NCI-H526 treated with DMSO at 0.1 percent for 48 hours (cell line): Measurements from ENCODE around the gene ART3.
"Not testable (repeated sequence)": the region's sequence is repeated elsewhere in the genome, so short reads cannot be mapped to it uniquely, and the experiment has no call there.

Experiments used
- DNase-seq: peaks from one replicate; lab custom pipeline; 2025; lab: John Stamatoyannopoulos, UW

The ART3 gene, protein sequence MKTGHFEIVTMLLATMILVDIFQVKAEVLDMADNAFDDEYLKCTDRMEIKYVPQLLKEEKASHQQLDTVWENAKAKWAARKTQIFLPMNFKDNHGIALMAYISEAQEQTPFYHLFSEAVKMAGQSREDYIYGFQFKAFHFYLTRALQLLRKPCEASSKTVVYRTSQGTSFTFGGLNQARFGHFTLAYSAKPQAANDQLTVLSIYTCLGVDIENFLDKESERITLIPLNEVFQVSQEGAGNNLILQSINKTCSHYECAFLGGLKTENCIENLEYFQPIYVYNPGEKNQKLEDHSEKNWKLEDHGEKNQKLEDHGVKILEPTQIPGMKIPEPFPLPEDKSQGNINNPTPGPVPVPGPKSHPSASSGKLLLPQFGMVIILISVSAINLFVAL

DNA sequence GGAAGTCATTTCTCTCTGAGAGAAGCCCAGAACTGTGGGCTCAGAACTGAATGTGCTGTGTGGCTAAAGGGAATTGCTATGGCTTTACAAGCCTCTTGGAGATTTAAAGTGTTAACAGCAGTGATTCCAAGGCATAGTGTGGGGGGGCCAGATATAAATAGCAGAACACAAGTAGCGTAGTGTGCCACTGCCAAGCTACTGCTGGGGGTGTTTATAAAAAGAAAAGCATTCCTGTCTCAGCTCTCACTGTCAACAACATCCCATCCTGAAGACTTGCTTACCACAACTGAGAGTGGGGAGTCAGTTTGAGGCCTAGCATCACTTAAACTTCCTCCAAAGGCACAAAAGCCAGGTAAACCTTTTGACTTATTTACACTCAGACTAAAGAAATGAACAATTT, at the start of gene ART3:
TSS of gene ART3 (plus strand) at position 242 of the 400 bp plus-strand sequence. CDS start 1,181 bp downstream, outside the sequence.
- no peak for DNase-seq

DNA sequence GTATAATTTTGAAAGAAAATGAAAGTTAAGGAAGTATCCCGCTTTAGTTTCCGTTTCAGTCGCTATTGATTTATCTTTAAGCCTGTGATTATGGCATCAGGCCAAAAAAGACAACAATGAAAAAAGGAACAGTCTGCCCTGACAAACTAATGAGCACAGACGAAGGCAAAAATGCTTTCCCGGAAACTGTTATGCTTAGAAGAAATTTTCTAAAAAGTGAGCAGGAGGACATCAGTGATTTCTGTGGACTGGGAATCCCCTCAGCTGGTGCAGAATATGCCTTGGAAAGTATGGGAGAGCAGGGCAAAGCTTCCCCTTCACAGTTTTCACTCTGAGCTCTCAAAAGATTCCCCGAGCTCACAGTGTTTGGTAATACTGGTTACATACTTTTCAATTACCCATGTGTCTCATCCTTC, 46.2 kb upstream of the ART3 start:
- no peak for DNase-seq

- no peak for DNase-seq
These were observed 45.2 kb upstream of the ART3 start for GRCh38 chr4:76029300-76029699.

DNA sequence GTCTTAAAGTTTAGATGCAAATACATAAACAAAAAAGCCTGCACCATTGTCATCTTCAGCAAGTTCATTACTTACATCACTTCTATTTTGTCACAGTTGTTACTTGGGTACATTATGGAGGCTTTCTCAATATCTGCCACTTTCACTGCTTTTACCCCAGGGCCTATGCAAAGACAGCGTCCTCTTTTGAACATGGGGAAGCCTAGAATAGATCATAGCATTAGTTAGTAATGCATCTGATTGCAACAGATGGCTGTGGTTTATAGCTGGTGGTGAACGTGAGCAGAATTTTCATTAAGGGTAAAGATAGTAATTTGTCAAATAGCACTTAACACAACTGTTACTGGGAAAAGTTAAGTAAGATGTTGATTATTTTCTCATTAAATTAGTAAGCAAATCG, 39.4 kb upstream of the ART3 start:
- DNase-seq, result no peak

GRCh38 chr4:76035799-76036380, 38.6 kb upstream of the ART3 start, which contains the start of gene CXCL11:
TSS of gene CXCL11 (minus strand) at chr4:76036070. CDS start at chr4:76035987, 83 bp downstream.
- no peak for DNase-seq

- no peak for DNase-seq
These were observed 37.7 kb upstream of the ART3 start for GRCh38 chr4:76036855-76037254.

GRCh38 chr4:76042241-76042998, 32.1 kb upstream of the ART3 start:
- DNase-seq, result not testable (repeated sequence)

DNA sequence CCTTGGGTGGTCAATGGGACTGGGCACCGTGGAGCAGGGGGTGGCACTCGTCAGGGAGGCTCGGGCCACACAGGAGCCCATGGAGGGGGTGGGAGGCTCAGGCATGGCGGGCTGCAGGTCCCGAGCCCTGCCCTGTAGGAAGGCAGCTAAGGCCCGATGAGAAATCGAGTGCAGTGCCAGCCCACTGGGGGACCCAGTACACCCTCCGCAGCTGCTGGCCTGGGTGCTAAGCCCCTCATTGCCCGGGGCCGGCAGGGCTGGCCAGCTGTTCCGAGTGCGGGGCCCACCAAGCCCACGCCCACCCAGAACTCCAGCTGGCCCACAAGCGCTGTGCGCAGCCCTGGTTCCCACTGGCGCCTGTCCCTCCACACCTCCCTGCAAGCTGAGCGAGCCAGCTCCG, 31.2 kb upstream of the ART3 start:
- not testable (repeated sequence) for DNase-seq

DNA sequence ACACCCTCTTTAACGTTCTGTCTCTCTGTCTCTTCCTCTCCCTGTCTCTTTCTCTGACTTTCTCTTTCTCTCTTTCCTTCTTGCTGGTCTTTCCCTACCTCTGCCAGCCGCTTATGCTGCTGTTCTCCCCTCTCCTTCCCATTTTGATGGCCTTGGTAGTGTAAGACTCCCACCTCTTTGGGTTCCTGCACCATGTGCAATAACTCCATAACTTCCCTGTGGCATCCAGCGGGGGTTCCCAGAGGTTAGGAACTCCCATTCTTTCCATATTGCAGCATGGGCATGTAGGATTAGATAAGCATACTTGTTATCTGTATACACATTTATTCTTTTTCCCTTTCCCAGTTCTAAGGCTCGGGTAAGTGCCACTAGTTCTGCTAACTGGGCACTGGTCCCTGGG, 29.8 kb upstream of the ART3 start:
- DNase-seq, result not testable (repeated sequence)

DNA sequence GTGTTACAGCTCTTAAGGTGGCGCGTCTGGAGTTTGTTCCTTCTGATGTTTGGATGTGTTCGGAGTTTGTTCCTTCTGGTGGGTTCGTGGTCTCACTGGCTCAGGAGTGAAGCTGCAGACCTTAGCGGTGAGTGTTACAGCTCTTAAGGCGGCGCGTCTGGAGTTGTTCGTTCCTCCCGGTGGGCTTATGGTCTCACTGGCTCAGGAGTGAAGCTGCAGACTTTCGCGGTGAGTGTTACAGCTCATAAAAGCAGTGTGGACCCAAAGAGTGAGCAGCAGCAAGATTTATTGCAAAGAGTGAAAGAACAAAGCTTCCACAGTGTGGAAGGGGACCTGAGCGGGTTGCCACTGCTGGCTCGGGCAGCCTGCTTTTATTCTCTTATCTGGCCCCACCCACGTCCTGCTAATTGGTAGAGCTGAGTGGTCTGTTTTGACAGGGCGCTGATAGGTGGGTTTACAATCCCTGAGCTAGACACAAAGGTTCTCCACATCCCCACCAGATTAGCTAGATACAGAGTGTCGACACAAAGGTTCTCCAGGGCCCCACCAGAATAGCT, 24.6 kb upstream of the ART3 start:
- DNase-seq, result not testable (repeated sequence)

DNA sequence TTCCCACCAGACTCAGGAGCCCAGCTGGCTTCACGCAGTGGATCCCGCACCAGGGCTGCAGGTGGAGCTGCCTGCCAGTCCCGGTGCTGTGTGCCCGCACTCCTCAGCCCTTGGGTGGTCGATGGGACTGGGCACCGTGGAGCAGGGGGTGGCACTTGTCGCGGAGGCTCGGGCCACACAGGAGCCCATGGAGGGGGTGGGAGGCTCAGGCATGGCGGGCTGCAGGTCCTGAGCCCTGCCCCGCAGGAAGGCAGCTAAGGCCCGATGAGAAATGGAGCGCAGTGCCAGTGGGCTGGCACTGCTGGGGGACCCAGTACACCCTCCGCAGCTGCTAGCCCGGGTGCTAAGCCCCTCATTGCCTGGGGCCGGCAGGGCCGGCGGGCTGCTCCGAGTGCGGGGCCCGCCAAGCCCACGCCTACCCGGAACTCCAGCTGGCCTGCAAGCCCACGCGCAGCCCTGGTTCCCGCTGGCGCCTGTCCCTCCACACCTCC, 23.9 kb upstream of the ART3 start:
- not testable (repeated sequence) for DNase-seq

DNA sequence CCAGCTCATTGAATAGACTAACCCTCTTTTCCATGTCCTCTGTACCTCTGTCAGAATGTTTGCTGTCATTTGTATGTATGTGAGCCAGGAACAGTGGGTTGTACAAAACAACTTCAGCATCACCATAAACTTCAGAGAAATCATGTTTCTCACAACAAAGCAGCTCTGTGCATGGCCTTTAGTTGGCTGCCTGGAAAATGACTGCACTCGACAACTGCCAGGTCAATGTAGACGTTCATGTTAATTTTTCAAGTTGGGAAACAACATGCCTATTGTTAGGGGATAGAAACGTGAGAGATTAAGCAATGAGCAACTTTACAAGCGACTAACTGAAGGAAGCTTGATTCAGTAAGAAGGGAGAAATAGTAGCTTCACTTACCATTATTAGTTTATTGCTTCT, 20.8 kb upstream of the ART3 start:
- peak; percentile 70 for DNase-seq

GRCh38 chr4:76055016-76055415, 19.5 kb upstream of the ART3 start:
- peak; percentile 54 for DNase-seq

DNA sequence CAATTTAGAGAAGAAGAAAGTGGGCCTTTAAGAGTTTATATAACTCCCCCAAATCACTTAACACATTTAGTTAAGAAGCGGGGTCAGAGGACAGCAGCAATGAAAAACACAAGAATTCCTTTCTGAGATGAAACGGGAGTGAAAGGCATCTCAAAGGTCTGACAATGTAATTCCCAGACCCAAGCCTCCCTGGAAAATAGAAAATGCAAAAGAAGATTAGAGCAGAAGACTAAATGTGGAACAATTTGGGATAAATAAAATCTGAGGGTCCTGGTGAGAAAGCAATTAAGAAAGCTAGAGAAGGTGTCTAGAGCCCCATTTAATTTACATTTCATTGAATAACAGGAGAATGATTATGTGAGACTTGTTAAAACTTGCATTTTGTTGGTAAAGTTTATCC, 19.1 kb upstream of the ART3 start:
- DNase-seq, result no peak

DNA sequence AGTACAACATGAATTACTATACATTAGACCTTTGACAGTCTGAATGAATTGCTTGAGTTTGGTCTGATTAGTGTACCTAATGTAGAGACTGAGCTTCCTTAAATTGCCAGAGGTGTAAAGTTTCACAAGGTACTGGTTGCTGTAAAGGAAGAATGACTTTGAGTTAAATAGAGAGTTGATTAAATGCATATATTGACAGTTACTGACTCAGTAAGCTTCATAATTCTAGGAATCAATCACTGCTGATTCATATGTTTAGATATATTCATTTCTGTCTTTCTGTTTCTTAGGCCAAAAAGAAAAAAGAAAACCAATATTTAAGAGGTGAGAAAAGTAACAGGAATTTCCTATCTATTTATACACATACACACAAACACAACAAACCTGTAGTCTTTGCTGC, 16.2 kb upstream of the ART3 start:
- DNase-seq, result no peak

GRCh38 chr4:76058888-76059426, 15.6 kb upstream of the ART3 start:
- DNase-seq, result no peak

- DNase-seq, result no peak
These were observed 14.8 kb upstream of the ART3 start for GRCh38 chr4:76059750-76060149.

GRCh38 chr4:76060506-76060905, 14.0 kb upstream of the ART3 start:
- no peak for DNase-seq

DNA sequence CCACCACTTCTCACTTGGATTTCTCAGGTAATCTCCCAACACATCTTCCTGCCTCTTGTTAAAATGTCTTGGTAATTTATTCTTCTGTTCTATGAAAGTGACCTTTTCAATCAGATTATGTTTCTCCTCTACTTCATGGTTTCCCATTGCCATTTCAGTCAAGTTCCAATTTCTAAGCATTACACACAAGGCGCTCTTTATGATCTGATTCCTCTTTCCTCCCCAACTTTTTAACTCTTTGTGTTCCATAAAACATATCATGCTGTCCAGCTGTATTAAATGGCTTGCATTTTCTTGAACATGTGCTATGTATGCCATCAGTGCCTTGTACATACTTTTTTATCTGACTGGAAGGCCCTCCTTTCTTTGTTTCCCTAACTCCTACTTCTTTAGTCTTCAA, 13.1 kb upstream of the ART3 start:
- no peak for DNase-seq

DNA sequence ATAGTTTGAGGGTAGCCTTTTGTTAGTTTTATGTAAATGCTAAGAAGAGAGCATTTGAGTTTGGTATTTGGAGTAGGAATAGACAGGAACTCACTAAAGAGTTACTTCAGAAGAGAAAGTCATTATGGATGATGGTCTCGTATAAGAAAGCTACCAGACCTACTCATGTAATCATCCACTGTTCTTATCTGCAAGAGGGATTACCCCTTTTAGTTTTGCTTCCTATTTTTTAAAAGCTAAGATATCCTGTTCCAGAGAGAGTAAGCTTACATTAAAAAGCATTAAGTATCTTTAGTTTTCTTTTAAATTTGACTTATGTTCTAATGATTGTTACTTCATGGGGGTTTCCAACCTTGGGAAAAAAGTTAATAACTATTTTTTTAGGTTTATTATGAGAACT, 12.5 kb upstream of the ART3 start:
- DNase-seq, result no peak

GRCh38 chr4:76066546-76066945, 8.0 kb upstream of the ART3 start:
- DNase-seq, result no peak

- DNase-seq, result peak; percentile 36
These were observed 6.7 kb upstream of the ART3 start for GRCh38 chr4:76067652-76068286.
